ENCODE data around the gene SLC49A4. TPM values are rescaled to one million over a fixed set of nuclear protein-coding genes. Genes with fewer than 3 reads are reported as not detected.

Gene SLC49A4
- total and polyA plus RNA-seq, 2 of the 13 experiments (the other 11 are each of a cell fraction or from before 2014, with no cell fraction given), result 6.5 to 16.3 TPM

GRCh38 chr3:122793568-122794416 lies 1.1 kb upstream of the SLC49A4 start, which contains the start of gene HSPBAP1 (continued):
- TF ChIP-seq MLX (CRISPR knock-in tag; IDR thresholded peaks at IDR 0.05) (peak; percentile 94), HNRNPUL1 (IDR thresholded peaks at IDR 0.05; ENCODE audit: low read depth, low read length) (no peak), NRL (CRISPR knock-in tag; IDR thresholded peaks at IDR 0.05; ENCODE audit: borderline replicate concordance) (peak; percentile 84; the same call in 1 of the 2 replicates), SOX6 (IDR thresholded peaks at IDR 0.05) (no peak), SOX6 (CRISPR knock-in tag; IDR thresholded peaks at IDR 0.05) (peak; percentile 87), POLR2A (IDR thresholded peaks at IDR 0.05; ENCODE audit: insufficient read depth in 1 of 2, low read depth in 2 of 2, low read length in 2 of 2) (peak; percentile 60 to 66; a peak in 3 of 4 replicates), TARDBP (CRISPR knock-in tag; IDR thresholded peaks at IDR 0.05) (peak; percentile 29; the same call in 1 of the 2 replicates), PTBP1 (IDR thresholded peaks at IDR 0.05; ENCODE audit: low read depth, low read length, poor library complexity, severe bottlenecking) (peak; percentile 87), ZKSCAN1 (IDR thresholded peaks at IDR 0.05; ENCODE audit: low read length) (no peak), ZNF407 (CRISPR knock-in tag; IDR thresholded peaks at IDR 0.05; ENCODE audit: not compliant biosample characterization) (no peak), HOXA7 (CRISPR knock-in tag; IDR thresholded peaks at IDR 0.05) (no peak), NBN (conservative IDR thresholded peaks at IDR 0.05) (no peak), ELF4 (CRISPR knock-in tag; IDR thresholded peaks at IDR 0.05; ENCODE audit: borderline replicate concordance) (peak; percentile 90), BORCS8-MEF2B (CRISPR knock-in tag; IDR thresholded peaks at IDR 0.05) (peak; percentile 82; the same call in 1 of the 2 replicates), ZNF362 (CRISPR knock-in tag; IDR thresholded peaks at IDR 0.05; ENCODE audit: borderline replicate concordance) (no peak), RBM39 (IDR thresholded peaks at IDR 0.05; ENCODE audit: low read depth, low read length, poor library complexity, severe bottlenecking) (peak; percentile 44), GABPA (IDR thresholded peaks at IDR 0.05; ENCODE audit: low read depth, low read length) (peak; percentile 51), GABPA (CRISPR knock-in tag; IDR thresholded peaks at IDR 0.05; ENCODE audit: low read depth) (peak; percentile 85), IRF9 (CRISPR knock-in tag; IDR thresholded peaks at IDR 0.05; ENCODE audit: borderline replicate concordance) (peak; percentile 28; the same call in 1 of the 2 replicates)

All from HepG2 (cell line).